DMS53 treated with DMSO at 0.1 percent for 48 hours (cell line): ENCODE results near the gene NPIPA1.
"Not testable (repeated sequence)": the region's sequence is repeated elsewhere in the genome, so short reads cannot be mapped to it uniquely, and the experiment has no call there.

Experiments
- DNase-seq: peaks from one replicate; lab custom pipeline; 2025; ENCODE audit not compliant: unreplicated experiment; lab: John Stamatoyannopoulos, UW

The NPIPA1 gene

GRCh38 chr16:14976971-14977736 lies 39.9 kb downstream of the NPIPA1 start:
- not testable (repeated sequence) for DNase-seq

GRCh38 chr16:14978281-14978680 lies 41.0 kb downstream of the NPIPA1 start:
- DNase-seq: not testable (repeated sequence)

DNA sequence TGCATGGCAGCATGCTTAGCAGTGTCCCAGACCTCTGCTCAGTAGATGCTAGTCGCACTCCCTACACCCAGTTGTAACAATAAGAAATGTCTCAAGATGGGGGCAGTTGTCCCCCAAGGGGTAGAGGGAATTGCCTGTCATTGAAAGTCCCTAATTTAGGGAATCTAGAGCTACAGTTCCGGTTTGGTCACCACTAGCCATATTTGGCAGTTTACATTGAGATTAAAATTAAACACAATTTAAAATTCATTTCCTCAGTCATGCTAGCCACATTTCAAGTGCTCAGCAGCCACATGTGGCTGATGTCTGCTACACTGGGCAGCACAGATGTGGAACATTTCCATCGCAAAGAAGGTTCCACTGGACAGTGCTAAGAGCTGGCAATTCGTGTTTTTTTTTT lies 41.7 kb downstream of the NPIPA1 start:
- DNase-seq: not testable (repeated sequence)

DNA sequence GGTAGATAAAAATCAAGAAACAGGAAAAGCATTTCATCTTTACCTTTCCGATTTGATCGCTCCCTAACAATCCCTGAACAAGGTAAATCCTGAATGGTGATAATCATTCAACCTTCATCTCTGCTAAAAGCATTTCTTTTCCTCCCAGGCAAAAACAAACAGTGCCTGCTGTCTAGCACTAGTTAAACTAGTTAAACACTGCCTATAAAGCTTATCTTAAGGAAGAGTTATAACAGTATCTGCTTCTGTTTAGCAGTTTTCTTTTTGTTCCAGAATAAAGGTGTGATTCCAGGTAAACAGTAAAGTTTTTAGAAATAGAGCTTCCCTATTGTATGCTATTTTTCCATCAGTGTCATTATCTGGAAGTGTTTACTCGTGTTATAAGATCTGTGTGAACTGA lies 44.0 kb downstream of the NPIPA1 start:
- not testable (repeated sequence) for DNase-seq

GRCh38 chr16:14982521-14982920 lies 45.3 kb downstream of the NPIPA1 start:
- DNase-seq: not testable (repeated sequence)

GRCh38 chr16:14988092-14988491 lies 50.8 kb downstream of the NPIPA1 start:
- DNase-seq: not testable (repeated sequence)

DNA sequence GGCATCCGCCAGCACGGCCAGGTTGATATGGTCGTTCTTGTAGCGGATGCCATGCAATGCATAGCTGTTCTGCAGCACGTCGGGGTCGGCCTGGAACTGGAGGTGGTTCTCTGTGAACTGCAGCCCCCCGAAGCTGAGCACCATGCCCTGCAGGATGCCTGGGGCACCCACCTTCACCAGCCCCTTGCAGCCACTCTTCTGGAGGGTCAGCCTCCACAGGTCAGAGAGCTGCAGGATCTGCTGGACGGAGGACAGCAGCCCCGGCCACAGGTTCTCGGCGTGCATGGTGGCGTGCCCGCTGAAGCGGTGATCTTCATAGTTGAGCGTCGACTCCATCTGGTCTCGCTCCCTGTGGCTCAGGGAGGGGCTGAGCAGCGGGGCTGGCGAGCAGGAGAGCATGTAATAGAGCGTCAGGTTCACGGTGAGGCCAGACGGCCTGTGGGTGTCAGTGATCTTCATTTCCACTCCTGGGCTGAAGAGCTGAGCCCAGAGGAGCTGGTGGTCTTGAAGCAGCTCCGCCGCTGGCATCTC lies 51.5 kb downstream of the NPIPA1 start:
- DNase-seq: not testable (repeated sequence)

DNA sequence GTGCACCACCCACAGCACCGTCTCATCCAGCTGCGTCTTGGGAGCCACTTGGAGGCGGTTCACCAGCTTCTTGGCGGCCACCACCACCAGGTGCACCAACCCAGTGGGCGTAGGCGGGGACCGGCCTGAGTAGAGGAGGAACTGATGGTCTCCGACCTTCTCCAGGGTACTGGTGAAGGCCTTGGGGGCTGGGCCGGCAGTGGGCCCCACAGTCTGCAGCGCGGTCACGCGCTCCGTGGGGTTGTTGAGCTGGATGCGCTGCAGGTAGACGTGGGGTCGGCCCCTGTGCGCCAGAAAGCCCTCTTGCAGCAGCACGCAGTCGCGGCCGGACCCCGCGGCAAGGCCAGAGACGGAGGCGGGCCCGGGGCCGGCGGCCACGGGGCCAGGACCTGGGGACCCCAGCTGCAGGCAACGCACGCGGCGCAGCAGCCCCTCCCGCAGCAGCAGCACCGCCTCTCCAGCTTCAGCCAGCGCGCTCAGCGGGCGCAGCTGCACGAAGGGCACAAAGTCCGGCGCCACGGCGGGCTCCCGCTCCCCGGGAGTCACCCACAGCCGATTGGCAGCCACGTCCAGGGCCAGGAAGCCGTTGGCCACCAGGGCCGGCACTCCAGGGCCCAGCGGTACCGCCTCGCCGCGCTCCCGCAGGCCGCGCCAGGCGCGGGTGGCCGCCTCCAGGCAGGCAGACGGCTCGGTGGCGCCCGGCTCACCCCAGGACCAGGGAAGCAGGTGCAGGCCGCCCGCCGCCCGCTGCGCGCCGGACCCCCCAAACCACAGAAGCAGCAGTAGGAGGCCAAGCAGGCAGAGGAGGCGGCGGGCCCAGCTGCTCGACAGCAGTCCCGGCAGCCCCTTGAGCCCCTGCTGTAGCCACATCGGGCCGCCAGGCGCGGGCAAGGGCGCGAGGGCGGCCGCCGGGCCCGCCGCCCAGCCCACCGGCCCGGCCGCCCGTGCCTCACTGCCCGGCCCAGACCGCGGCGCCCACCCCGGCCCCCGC lies 52.3 kb downstream of the NPIPA1 start:
- not testable (repeated sequence) for DNase-seq

DNA sequence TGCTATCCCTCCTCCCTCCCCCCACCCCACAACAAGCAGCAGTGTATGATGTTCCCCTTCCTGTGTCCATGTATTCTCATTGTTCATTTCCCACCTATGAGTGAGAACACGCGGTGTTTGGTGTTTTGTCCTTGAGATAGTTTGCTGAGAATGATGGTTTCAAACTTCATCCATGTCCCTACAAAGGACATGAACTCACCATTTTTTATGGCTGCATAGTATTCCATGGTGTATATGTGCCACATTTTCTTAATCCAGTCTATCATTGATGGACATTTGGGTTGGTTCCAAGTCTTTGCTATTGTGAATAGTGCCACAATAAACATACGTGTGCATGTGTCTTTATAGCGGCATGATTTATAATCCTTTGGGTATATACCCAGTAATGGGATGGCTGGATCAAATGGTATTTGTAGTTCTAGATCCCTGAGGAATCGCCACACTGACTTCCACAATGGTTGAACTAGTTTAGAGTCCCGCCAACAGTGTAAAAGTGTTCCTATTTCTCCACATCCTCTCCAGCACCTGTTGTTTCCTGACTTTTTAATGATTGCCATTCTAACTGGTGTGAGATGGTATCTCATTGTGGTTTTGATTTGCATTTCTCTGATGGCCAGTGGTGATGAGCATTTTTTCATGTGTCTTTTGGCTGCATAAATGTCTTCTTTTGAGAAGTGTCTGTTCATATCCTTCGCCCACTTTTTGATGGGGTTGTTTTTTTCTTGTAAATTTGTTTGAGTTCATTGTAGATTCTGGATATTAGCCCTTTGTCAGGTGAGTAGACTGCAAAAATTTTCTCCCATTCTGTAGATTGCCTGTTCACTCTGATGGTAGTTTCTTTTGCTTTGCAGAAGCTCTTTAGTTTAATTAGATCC lies 56.3 kb downstream of the NPIPA1 start:
- not testable (repeated sequence) for DNase-seq

GRCh38 chr16:14996702-14997101 lies 59.5 kb downstream of the NPIPA1 start:
- not testable (repeated sequence) for DNase-seq

- DNase-seq: not testable (repeated sequence)
These were observed 61.1 kb downstream of the NPIPA1 start for GRCh38 chr16:14998300-14998699.

DNA sequence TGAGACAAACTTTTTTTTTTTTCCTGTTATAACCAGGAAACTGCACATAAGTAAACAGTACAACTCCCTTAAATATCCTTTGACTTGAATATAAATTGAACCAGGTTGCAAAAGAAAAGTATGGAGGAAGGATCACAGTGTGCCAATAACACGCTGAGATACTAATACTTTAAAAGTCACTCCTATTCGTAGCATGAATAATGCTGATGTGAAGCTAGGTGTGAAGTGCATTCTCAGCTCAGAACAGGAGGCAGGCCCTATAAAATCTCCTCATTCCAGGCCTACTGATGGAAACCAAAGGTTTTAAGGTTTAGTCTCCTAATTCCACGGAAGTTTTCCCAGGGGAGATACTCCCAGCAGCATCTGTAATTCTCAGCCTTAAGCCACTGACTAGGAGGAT lies 62.6 kb downstream of the NPIPA1 start:
- DNase-seq: not testable (repeated sequence)
